Measurements from ENCODE around the gene SYNGR3. TPM values are rescaled to one million over a fixed set of nuclear protein-coding genes. Genes with fewer than 3 reads are reported as not detected.
"Not testable (repeated sequence)": the region's sequence is repeated elsewhere in the genome, so short reads cannot be mapped to it uniquely, and the experiment has no call there.

The SYNGR3 gene
- total RNA-seq, 2 donors from 2014 or later, result 0.52 to 2.1 TPM

- peaks cover 0 to 39% of the 10 kb centered on the region in 2 donors for H3K4me1 ChIP-seq
- H3K9me3 ChIP-seq, result no peaks in the 10 kb centered on the region
- no peak for DNase-seq (ENCODE audit: low spot score)
- no peak for TF ChIP-seq CTCF (IDR thresholded peaks at IDR 0.05)
- peak overlapping the region; percentile 82 to 85 for H3K27ac ChIP-seq
- peak overlapping the region; percentile 81 to 88 for H3K4me3 ChIP-seq
- H3K27me3 ChIP-seq, result no peaks in the 10 kb centered on the region
- peaks cover 25% of the 10 kb centered on the region for H3K36me3 ChIP-seq
Measured at GRCh38 chr16:1958715-1959268, 31.0 kb upstream of the SYNGR3 start.

- peak; percentile 94 for DNase-seq (ENCODE audit: low spot score)
- H3K9me3 ChIP-seq, result no peaks in the 10 kb centered on the region
- no peaks in the 10 kb centered on the region for H3K27me3 ChIP-seq
- H3K4me1 ChIP-seq, result peaks cover 0 to 42% of the 10 kb centered on the region in 2 donors
- H3K27ac ChIP-seq, result peak within 1 kb of the TSS; percentile 82 to 85
- H3K36me3 ChIP-seq, result peaks cover 26% of the 10 kb centered on the region
- peak; percentile 63 to 85 for TF ChIP-seq CTCF (IDR thresholded peaks at IDR 0.05)
- peak within 1 kb of the TSS; percentile 81 to 88 for H3K4me3 ChIP-seq
Measured at GRCh38 chr16:1959269-1960039, 30.3 kb upstream of the SYNGR3 start, which contains the start of gene NDUFB10. Gene NDUFB10, plus strand, starts transcription at chr16:1959538. Its CDS starts 87 bp downstream, at chr16:1959625.

GRCh38 chr16:1960665-1961630 lies 28.8 kb upstream of the SYNGR3 start:
- H3K4me3 ChIP-seq, result peak overlapping the region in 1 of 2 donors; percentile 88
- no peak for TF ChIP-seq CTCF (IDR thresholded peaks at IDR 0.05)
- H3K27ac ChIP-seq, result peak overlapping the region in 1 of 2 donors; percentile 85
- H3K36me3 ChIP-seq, result peaks cover 26% of the 10 kb centered on the region
- no peak for DNase-seq (ENCODE audit: low spot score)
- no peaks in the 10 kb centered on the region for H3K9me3 ChIP-seq
- H3K4me1 ChIP-seq, result peaks cover 0 to 45% of the 10 kb centered on the region in 2 donors
- H3K27me3 ChIP-seq, result no peaks in the 10 kb centered on the region

GRCh38 chr16:1961651-1962067 lies 28.1 kb upstream of the SYNGR3 start:
- Histone ChIP-seq H3K36me3 (peaks cover 26% of the 10 kb centered on the region), H3K27ac (no peak overlapping the region), H3K4me1 (peaks cover 0 to 48% of the 10 kb centered on the region in 2 donors), H3K9me3 (no peaks in the 10 kb centered on the region), H3K27me3 (no peaks in the 10 kb centered on the region), H3K4me3 (no peak overlapping the region)
- no peak for DNase-seq (ENCODE audit: low spot score)
- no peak for TF ChIP-seq CTCF (IDR thresholded peaks at IDR 0.05)

GRCh38 chr16:1962161-1963153 lies 27.3 kb upstream of the SYNGR3 start:
- Histone ChIP-seq H3K4me1 (peaks cover 0 to 48% of the 10 kb centered on the region in 2 donors), H3K36me3 (peaks cover 26% of the 10 kb centered on the region)
- DNase-seq (ENCODE audit: low spot score); H3K27ac ChIP-seq; H3K9me3 ChIP-seq; H3K4me3 ChIP-seq; H3K27me3 ChIP-seq: not testable (repeated sequence)

All from right atrium auricular region (tissue), 2 donors.